ENCODE results near the gene PI4K2A. TPM values are rescaled to one million over a fixed set of nuclear protein-coding genes. Genes with fewer than 3 reads are reported as not detected.

The PI4K2A gene
- total and polyA plus RNA-seq, 2 of the 4 experiments (the other 2 are of a cell fraction), result 15.8 to 27.3 TPM

- no peak for TF ChIP-seq ELK1 (IDR thresholded peaks at IDR 0.05; ENCODE audit: borderline replicate concordance, low read depth, low read length)
These were observed 84.0 kb downstream of the PI4K2A start (continued) for GRCh38 chr10:97724341-97724941.

Other genes with a start within 250 kb of the PI4K2A start
- gene RRP12, start 239.3 kb upstream of the PI4K2A start, total RNA-seq (2012; rRNA removed), result 21.5 and 22.2 TPM in 2 replicates
- gene RRP12, start 239.3 kb upstream of the PI4K2A start, polyA plus RNA-seq (2012; rRNA removed), result 22.4 and 23.3 TPM in 2 replicates
- gene PGAM1, start 214.5 kb upstream of the PI4K2A start, total RNA-seq (2012; rRNA removed), result 716 and 841 TPM in 2 replicates
- 617 and 686 TPM in 2 replicates for gene PGAM1, start 214.5 kb upstream of the PI4K2A start, polyA plus RNA-seq (2012; rRNA removed)
- 47.2 and 51.6 TPM in 2 replicates for gene EXOSC1, start 194.7 kb upstream of the PI4K2A start, total RNA-seq (2012; rRNA removed)
- gene EXOSC1, start 194.7 kb upstream of the PI4K2A start, polyA plus RNA-seq (2012; rRNA removed), result 48.8 and 49.7 TPM in 2 replicates
- gene ZDHHC16, start 194.5 kb upstream of the PI4K2A start, total RNA-seq (2012; rRNA removed), result 51.7 and 64.0 TPM in 2 replicates
- 54.7 and 57.9 TPM in 2 replicates for gene ZDHHC16, start 194.5 kb upstream of the PI4K2A start, polyA plus RNA-seq (2012; rRNA removed)
- gene MMS19, start 142.2 kb upstream of the PI4K2A start, total RNA-seq (2012; rRNA removed), result 55.3 and 70.1 TPM in 2 replicates
- 72.7 TPM in 2 replicates for gene MMS19, start 142.2 kb upstream of the PI4K2A start, polyA plus RNA-seq (2012; rRNA removed)
- gene UBTD1, start 141.7 kb upstream of the PI4K2A start, total RNA-seq (2012; rRNA removed), result 21.9 TPM in 2 replicates
- gene UBTD1, start 141.7 kb upstream of the PI4K2A start, polyA plus RNA-seq (2012; rRNA removed), result 44.9 and 57.5 TPM in 2 replicates
- gene ANKRD2, start 67.9 kb upstream of the PI4K2A start, total RNA-seq (2012; rRNA removed), result 0.28 and 0.36 TPM in 2 replicates
- gene ANKRD2, start 67.9 kb upstream of the PI4K2A start, polyA plus RNA-seq (2012; rRNA removed), result 0.40 and 0.65 TPM in 2 replicates
- gene HOGA1, start 56.3 kb upstream of the PI4K2A start, total RNA-seq (2012; rRNA removed), result 0.36 and 0.56 TPM in 2 replicates
- 0.41 and 0.42 TPM in 2 replicates for gene HOGA1, start 56.3 kb upstream of the PI4K2A start, polyA plus RNA-seq (2012; rRNA removed)
- gene C10orf62, start 51.0 kb upstream of the PI4K2A start, total RNA-seq (2012; rRNA removed), result not detected in 2 replicates
- gene C10orf62, start 51.0 kb upstream of the PI4K2A start, polyA plus RNA-seq (2012; rRNA removed), result not detected in 2 replicates
- 3.2 and 3.3 TPM in 2 replicates for gene MORN4, start 7.2 kb upstream of the PI4K2A start, total RNA-seq (2012; rRNA removed)
- 8.4 and 10.1 TPM in 2 replicates for gene MORN4, start 7.2 kb upstream of the PI4K2A start, polyA plus RNA-seq (2012; rRNA removed)
- 26.7 and 30.8 TPM in 2 replicates for gene AVPI1, start 46.6 kb downstream of the PI4K2A start, total RNA-seq (2012; rRNA removed)
- 29.8 and 33.6 TPM in 2 replicates for gene AVPI1, start 46.6 kb downstream of the PI4K2A start, polyA plus RNA-seq (2012; rRNA removed)
- 12.0 and 15.6 TPM in 2 replicates for gene MARVELD1, start 73.1 kb downstream of the PI4K2A start, total RNA-seq (2012; rRNA removed)
- gene MARVELD1, start 73.1 kb downstream of the PI4K2A start, polyA plus RNA-seq (2012; rRNA removed), result 61.1 and 68.1 TPM in 2 replicates
- 12.8 and 13.1 TPM in 2 replicates for gene ZFYVE27, start 96.5 kb downstream of the PI4K2A start, total RNA-seq (2012; rRNA removed)
- 18.7 and 22.2 TPM in 2 replicates for gene ZFYVE27, start 96.5 kb downstream of the PI4K2A start, polyA plus RNA-seq (2012; rRNA removed)
- not detected in 2 replicates for gene SFRP5, start 131.3 kb downstream of the PI4K2A start, total RNA-seq (2012; rRNA removed)
- not detected in 2 replicates for gene SFRP5, start 131.3 kb downstream of the PI4K2A start, polyA plus RNA-seq (2012; rRNA removed)
- not detected in 2 replicates for gene GOLGA7B, start 209.2 kb downstream of the PI4K2A start, total RNA-seq (2012; rRNA removed)
- gene GOLGA7B, start 209.2 kb downstream of the PI4K2A start, polyA plus RNA-seq (2012; rRNA removed), result not detected in 2 replicates